GM12891 (cell line): Measurements from ENCODE around the gene SH3GL2.

Experiments used
- POLR2A ChIP-seq: IDR thresholded peaks from 2 replicates; pipeline ENCODE4 v1.6.1; 2011; ENCODE audit warnings: low read depth, low read length, control low read depth
- POLR2AphosphoS5 ChIP-seq: IDR thresholded peaks from 2 replicates; pipeline ENCODE4 v1.6.1; 2011; ENCODE audit warnings: low read depth, low read length, control low read depth

GRCh38 chr9:17739022-17739421 is 160.2 kb downstream of the SH3GL2 start:
- no peak for TF ChIP-seq POLR2A
- no peak for TF ChIP-seq POLR2AphosphoS5
